ENCODE results near the gene NDUFS2.
"Not testable (repeated sequence)": the region's sequence is repeated elsewhere in the genome, so short reads cannot be mapped to it uniquely, and the experiment has no call there.

Gene NDUFS2

GRCh38 chr1:161255955-161256520 is 53.9 kb downstream of the NDUFS2 start:
- not testable (repeated sequence) for DNase-seq

GRCh38 chr1:161257109-161257508 is 54.9 kb downstream of the NDUFS2 start:
- DNase-seq: not testable (repeated sequence)

- DNase-seq: peak; percentile 33
These were observed 56.5 kb downstream of the NDUFS2 start, which contains the start of gene PCP4L1 for GRCh38 chr1:161258439-161259344. Gene PCP4L1, plus strand, starts transcription at chr1:161258745. Its CDS starts 230 bp downstream, at chr1:161258975.

GRCh38 chr1:161259345-161259702 is 57.2 kb downstream of the NDUFS2 start:
- no peak for DNase-seq

GRCh38 chr1:161259765-161260164 is 57.6 kb downstream of the NDUFS2 start:
- DNase-seq: no peak

- peak; percentile 49 for DNase-seq
These were observed 58.5 kb downstream of the NDUFS2 start for GRCh38 chr1:161260376-161261260.

GRCh38 chr1:161261261-161262235 is 59.4 kb downstream of the NDUFS2 start:
- DNase-seq: peak; percentile 35
